Measurements from ENCODE around the gene NEK6.

NEK6 gene

GRCh38 chr9:124261736-124262648, 4.2 kb downstream of the NEK6 start:
- no peak for DNase-seq (ENCODE audit: low spot score)

GRCh38 chr9:124262649-124262972, 4.9 kb downstream of the NEK6 start:
- no peak for DNase-seq (ENCODE audit: low spot score)

- no peak for DNase-seq (ENCODE audit: low spot score)
These were observed 5.5 kb downstream of the NEK6 start for GRCh38 chr9:124263213-124263612.

GRCh38 chr9:124263800-124264426, 6.2 kb downstream of the NEK6 start:
- DNase-seq (ENCODE audit: low spot score), result no peak

GRCh38 chr9:124264823-124265233, 7.1 kb downstream of the NEK6 start:
- DNase-seq (ENCODE audit: low spot score), result no peak

- no peak for DNase-seq (ENCODE audit: low spot score)
These were observed 7.8 kb downstream of the NEK6 start for GRCh38 chr9:124265551-124265950.

GRCh38 chr9:124266139-124266825, 8.5 kb downstream of the NEK6 start:
- no peak for DNase-seq (ENCODE audit: low spot score)

GRCh38 chr9:124266826-124267201, 9.1 kb downstream of the NEK6 start:
- DNase-seq (ENCODE audit: low spot score), result no peak

GRCh38 chr9:124267271-124267807, 9.6 kb downstream of the NEK6 start:
- no peak for DNase-seq (ENCODE audit: low spot score)

GRCh38 chr9:124268248-124268647, 10.5 kb downstream of the NEK6 start:
- no peak for DNase-seq (ENCODE audit: low spot score)

GRCh38 chr9:124268661-124269060, 10.9 kb downstream of the NEK6 start:
- no peak for DNase-seq (ENCODE audit: low spot score)

GRCh38 chr9:124269556-124269955, 11.8 kb downstream of the NEK6 start:
- DNase-seq (ENCODE audit: low spot score), result no peak

- DNase-seq (ENCODE audit: low spot score), result no peak
These were observed 13.0 kb downstream of the NEK6 start for GRCh38 chr9:124270504-124271335.

- no peak for DNase-seq (ENCODE audit: low spot score)
These were observed 13.9 kb downstream of the NEK6 start for GRCh38 chr9:124271660-124272059.

GRCh38 chr9:124272118-124272517, 14.4 kb downstream of the NEK6 start:
- DNase-seq (ENCODE audit: low spot score), result no peak

GRCh38 chr9:124272979-124273378, 15.2 kb downstream of the NEK6 start:
- no peak for DNase-seq (ENCODE audit: low spot score)

- no peak for DNase-seq (ENCODE audit: low spot score)
These were observed 15.8 kb downstream of the NEK6 start for GRCh38 chr9:124273427-124274160.

- no peak for DNase-seq (ENCODE audit: low spot score)
These were observed 16.5 kb downstream of the NEK6 start for GRCh38 chr9:124274226-124274625.

- DNase-seq (ENCODE audit: low spot score), result no peak
These were observed 17.0 kb downstream of the NEK6 start for GRCh38 chr9:124274738-124275137.

- no peak for DNase-seq (ENCODE audit: low spot score)
These were observed 19.7 kb downstream of the NEK6 start for GRCh38 chr9:124277420-124277819.

- no peak for DNase-seq (ENCODE audit: low spot score)
These were observed 20.3 kb downstream of the NEK6 start for GRCh38 chr9:124278054-124278540.

Measured in left forelimb (tissue), 1 donor.